ENCODE data around the gene NCAPG.

The NCAPG gene

GRCh38 chr4:17797808-17798207, 13.0 kb upstream of the NCAPG start:
- Histone ChIP-seq H3K27ac (ENCODE audit: low read depth, low read length) (no peak overlapping the region), H3K9ac (ENCODE audit: low read depth, low read length) (no peak overlapping the region), H3K4me3 (ENCODE audit: low read depth, low read length) (no peak overlapping the region), H3K9me3 (ENCODE audit: control insufficient read depth, insufficient read depth, low read length) (no peaks in the 10 kb centered on the region), H3K36me3 (ENCODE audit: control insufficient read depth, insufficient read depth, low read length) (peaks cover 33% of the 10 kb centered on the region), H3K27me3 (ENCODE audit: control insufficient read depth, insufficient read depth, low read length) (no peaks in the 10 kb centered on the region), H3K4me1 (ENCODE audit: control insufficient read depth, insufficient read depth, low read length) (no peaks in the 10 kb centered on the region)

GRCh38 chr4:17805580-17806155, 5.1 kb upstream of the NCAPG start:
- Histone ChIP-seq H3K27ac (ENCODE audit: low read depth, low read length) (no peak overlapping the region), H3K4me1 (ENCODE audit: control insufficient read depth, insufficient read depth, low read length) (peaks cover 24% of the 10 kb centered on the region), H3K4me3 (ENCODE audit: low read depth, low read length) (no peak overlapping the region), H3K36me3 (ENCODE audit: control insufficient read depth, insufficient read depth, low read length) (peaks cover 68% of the 10 kb centered on the region), H3K9ac (ENCODE audit: low read depth, low read length) (no peak overlapping the region), H3K9me3 (ENCODE audit: control insufficient read depth, insufficient read depth, low read length) (no peaks in the 10 kb centered on the region), H3K27me3 (ENCODE audit: control insufficient read depth, insufficient read depth, low read length) (no peaks in the 10 kb centered on the region)

GRCh38 chr4:17807446-17807845, 3.3 kb upstream of the NCAPG start:
- Histone ChIP-seq H3K4me1 (ENCODE audit: control insufficient read depth, insufficient read depth, low read length) (peaks cover 29% of the 10 kb centered on the region), H3K36me3 (ENCODE audit: control insufficient read depth, insufficient read depth, low read length) (peaks cover 55% of the 10 kb centered on the region), H3K9ac (ENCODE audit: low read depth, low read length) (no peak overlapping the region)

GRCh38 chr4:17809667-17810066, 1.1 kb upstream of the NCAPG start:
- peaks cover 29% of the 10 kb centered on the region for H3K4me1 ChIP-seq (ENCODE audit: control insufficient read depth, insufficient read depth, low read length)
- peak overlapping the region; percentile 94 for H3K4me3 ChIP-seq (ENCODE audit: low read depth, low read length)
- no peaks in the 10 kb centered on the region for H3K27me3 ChIP-seq (ENCODE audit: control insufficient read depth, insufficient read depth, low read length)
- H3K9me3 ChIP-seq (ENCODE audit: control insufficient read depth, insufficient read depth, low read length), result no peaks in the 10 kb centered on the region
- peaks cover 42% of the 10 kb centered on the region for H3K36me3 ChIP-seq (ENCODE audit: control insufficient read depth, insufficient read depth, low read length)
- H3K27ac ChIP-seq (ENCODE audit: low read depth, low read length), result peak overlapping the region; percentile 94
- H3K9ac ChIP-seq (ENCODE audit: low read depth, low read length), result peak overlapping the region; percentile 96

More at GRCh38 chr4:17807446-17807845, 3.3 kb upstream of the NCAPG start:
- H3K9me3 ChIP-seq (ENCODE audit: control insufficient read depth, insufficient read depth, low read length), result no peaks in the 10 kb centered on the region
- H3K27me3 ChIP-seq (ENCODE audit: control insufficient read depth, insufficient read depth, low read length), result no peaks in the 10 kb centered on the region
- H3K27ac ChIP-seq (ENCODE audit: low read depth, low read length), result no peak overlapping the region
- peak overlapping the region; percentile 37; the same call in 1 of the 2 replicates for H3K4me3 ChIP-seq (ENCODE audit: low read depth, low read length)

- Histone ChIP-seq H3K9me3 (ENCODE audit: control insufficient read depth, insufficient read depth, low read length) (no peaks in the 10 kb centered on the region), H3K27ac (ENCODE audit: low read depth, low read length) (peak overlapping the region; percentile 91), H3K36me3 (ENCODE audit: control insufficient read depth, insufficient read depth, low read length) (peaks cover 43% of the 10 kb centered on the region), H3K27me3 (ENCODE audit: control insufficient read depth, insufficient read depth, low read length) (no peaks in the 10 kb centered on the region), H3K4me3 (ENCODE audit: low read depth, low read length) (peak overlapping the region; percentile 94), H3K9ac (ENCODE audit: low read depth, low read length) (peak overlapping the region; percentile 81), H3K4me1 (ENCODE audit: control insufficient read depth, insufficient read depth, low read length) (peaks cover 28% of the 10 kb centered on the region)
Observed at GRCh38 chr4:17811078-17811603, 362 bp downstream of the NCAPG start.

DNA sequence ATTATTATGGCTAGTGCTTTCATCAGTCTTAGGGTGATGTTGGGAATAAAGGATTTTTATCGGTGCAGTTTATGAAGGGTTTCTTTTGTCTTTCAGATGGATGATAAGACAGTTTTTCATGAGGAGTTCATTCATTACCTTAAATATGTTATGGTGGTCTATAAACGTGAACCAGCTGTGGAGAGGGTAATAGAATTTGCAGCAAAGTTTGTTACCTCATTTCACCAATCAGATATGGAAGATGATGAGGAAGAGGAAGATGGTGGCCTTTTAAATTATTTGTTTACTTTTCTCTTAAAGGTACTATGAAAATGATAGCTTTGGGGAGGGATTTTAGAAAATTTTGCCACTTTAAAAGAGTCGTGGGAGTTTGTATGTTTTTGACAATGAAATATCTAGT, 1.3 kb downstream of the NCAPG start:
- Histone ChIP-seq H3K4me1 (ENCODE audit: control insufficient read depth, insufficient read depth, low read length) (peaks cover 19% of the 10 kb centered on the region), H3K9ac (ENCODE audit: low read depth, low read length) (peak overlapping the region; percentile 81; the same call in 1 of the 2 replicates), H3K27ac (ENCODE audit: low read depth, low read length) (no peak overlapping the region), H3K4me3 (ENCODE audit: low read depth, low read length) (peak overlapping the region; percentile 94), H3K9me3 (ENCODE audit: control insufficient read depth, insufficient read depth, low read length) (no peaks in the 10 kb centered on the region), H3K36me3 (ENCODE audit: control insufficient read depth, insufficient read depth, low read length) (peaks cover 47% of the 10 kb centered on the region), H3K27me3 (ENCODE audit: control insufficient read depth, insufficient read depth, low read length) (no peaks in the 10 kb centered on the region)

DNA sequence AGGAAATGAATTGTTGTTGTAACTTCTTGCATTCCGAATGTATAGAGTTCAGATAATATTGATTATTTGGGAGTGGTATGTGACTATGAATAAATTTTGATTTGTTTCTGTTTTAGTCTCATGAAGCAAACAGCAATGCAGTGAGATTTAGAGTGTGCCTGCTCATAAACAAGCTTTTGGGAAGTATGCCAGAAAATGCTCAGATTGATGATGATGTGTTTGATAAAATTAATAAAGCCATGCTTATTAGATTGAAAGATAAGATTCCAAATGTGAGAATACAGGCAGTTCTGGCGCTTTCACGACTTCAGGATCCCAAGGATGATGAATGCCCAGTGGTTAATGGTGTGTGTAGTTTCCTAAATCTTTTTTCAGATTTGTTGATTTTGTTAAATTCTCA, 2.0 kb downstream of the NCAPG start:
- Histone ChIP-seq H3K4me1 (ENCODE audit: control insufficient read depth, insufficient read depth, low read length) (peaks cover 12% of the 10 kb centered on the region), H3K27ac (ENCODE audit: low read depth, low read length) (no peak overlapping the region), H3K36me3 (ENCODE audit: control insufficient read depth, insufficient read depth, low read length) (peaks cover 47% of the 10 kb centered on the region), H3K27me3 (ENCODE audit: control insufficient read depth, insufficient read depth, low read length) (no peaks in the 10 kb centered on the region), H3K4me3 (ENCODE audit: low read depth, low read length) (peak overlapping the region; percentile 94), H3K9me3 (ENCODE audit: control insufficient read depth, insufficient read depth, low read length) (no peaks in the 10 kb centered on the region), H3K9ac (ENCODE audit: low read depth, low read length) (no peak overlapping the region)

DNA sequence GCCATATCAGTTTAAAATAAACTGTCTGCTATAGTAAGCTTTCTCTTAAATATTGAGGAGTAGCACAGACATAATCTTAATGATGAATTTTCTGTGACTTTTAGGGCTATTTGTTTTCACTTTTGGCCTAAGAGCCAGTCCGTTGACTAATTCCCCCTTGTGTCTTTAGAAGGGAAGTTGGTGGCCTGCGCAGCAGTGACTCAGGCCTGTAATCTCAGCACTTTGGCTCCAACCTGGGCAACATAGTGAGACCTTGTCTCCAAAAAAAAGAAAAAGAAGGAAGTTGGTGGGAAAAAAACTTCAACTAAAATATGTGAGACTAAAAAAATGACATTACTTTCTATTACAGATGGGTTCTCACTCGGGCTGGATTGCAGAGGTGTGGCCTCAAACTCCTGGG, 3.4 kb downstream of the NCAPG start:
- no peak overlapping the region for H3K27ac ChIP-seq (ENCODE audit: low read depth, low read length)
- H3K4me3 ChIP-seq (ENCODE audit: low read depth, low read length), result no peak overlapping the region
- H3K9me3 ChIP-seq (ENCODE audit: control insufficient read depth, insufficient read depth, low read length), result no peaks in the 10 kb centered on the region
- no peaks in the 10 kb centered on the region for H3K27me3 ChIP-seq (ENCODE audit: control insufficient read depth, insufficient read depth, low read length)
- H3K36me3 ChIP-seq (ENCODE audit: control insufficient read depth, insufficient read depth, low read length), result peaks cover 54% of the 10 kb centered on the region
- 0 out of 2 replicates have a peak, but pooled peaks cover 5% of the 10 kb centered on the region for H3K4me1 ChIP-seq (ENCODE audit: control insufficient read depth, insufficient read depth, low read length)
- H3K9ac ChIP-seq (ENCODE audit: low read depth, low read length), result no peak overlapping the region

- peaks cover 64% of the 10 kb centered on the region for H3K36me3 ChIP-seq (ENCODE audit: control insufficient read depth, insufficient read depth, low read length)
- H3K9me3 ChIP-seq (ENCODE audit: control insufficient read depth, insufficient read depth, low read length), result no peaks in the 10 kb centered on the region
- H3K9ac ChIP-seq (ENCODE audit: low read depth, low read length), result no peak overlapping the region
- H3K27ac ChIP-seq (ENCODE audit: low read depth, low read length), result no peak overlapping the region
- 0 out of 2 replicates have a peak, but pooled peaks cover 4% of the 10 kb centered on the region for H3K4me1 ChIP-seq (ENCODE audit: control insufficient read depth, insufficient read depth, low read length)
- no peak overlapping the region for H3K4me3 ChIP-seq (ENCODE audit: low read depth, low read length)
- H3K27me3 ChIP-seq (ENCODE audit: control insufficient read depth, insufficient read depth, low read length), result no peaks in the 10 kb centered on the region
Observed at GRCh38 chr4:17816142-17816541, 5.4 kb downstream of the NCAPG start.

- Histone ChIP-seq H3K27me3 (ENCODE audit: control insufficient read depth, insufficient read depth, low read length) (no peaks in the 10 kb centered on the region), H3K4me1 (ENCODE audit: control insufficient read depth, insufficient read depth, low read length) (0 out of 2 replicates have a peak, but pooled peaks cover 4% of the 10 kb centered on the region), H3K9ac (ENCODE audit: low read depth, low read length) (no peak overlapping the region), H3K36me3 (ENCODE audit: control insufficient read depth, insufficient read depth, low read length) (peaks cover 68% of the 10 kb centered on the region), H3K9me3 (ENCODE audit: control insufficient read depth, insufficient read depth, low read length) (no peaks in the 10 kb centered on the region), H3K4me3 (ENCODE audit: low read depth, low read length) (no peak overlapping the region), H3K27ac (ENCODE audit: low read depth, low read length) (no peak overlapping the region)
Observed at GRCh38 chr4:17817027-17817426, 6.2 kb downstream of the NCAPG start.

DNA sequence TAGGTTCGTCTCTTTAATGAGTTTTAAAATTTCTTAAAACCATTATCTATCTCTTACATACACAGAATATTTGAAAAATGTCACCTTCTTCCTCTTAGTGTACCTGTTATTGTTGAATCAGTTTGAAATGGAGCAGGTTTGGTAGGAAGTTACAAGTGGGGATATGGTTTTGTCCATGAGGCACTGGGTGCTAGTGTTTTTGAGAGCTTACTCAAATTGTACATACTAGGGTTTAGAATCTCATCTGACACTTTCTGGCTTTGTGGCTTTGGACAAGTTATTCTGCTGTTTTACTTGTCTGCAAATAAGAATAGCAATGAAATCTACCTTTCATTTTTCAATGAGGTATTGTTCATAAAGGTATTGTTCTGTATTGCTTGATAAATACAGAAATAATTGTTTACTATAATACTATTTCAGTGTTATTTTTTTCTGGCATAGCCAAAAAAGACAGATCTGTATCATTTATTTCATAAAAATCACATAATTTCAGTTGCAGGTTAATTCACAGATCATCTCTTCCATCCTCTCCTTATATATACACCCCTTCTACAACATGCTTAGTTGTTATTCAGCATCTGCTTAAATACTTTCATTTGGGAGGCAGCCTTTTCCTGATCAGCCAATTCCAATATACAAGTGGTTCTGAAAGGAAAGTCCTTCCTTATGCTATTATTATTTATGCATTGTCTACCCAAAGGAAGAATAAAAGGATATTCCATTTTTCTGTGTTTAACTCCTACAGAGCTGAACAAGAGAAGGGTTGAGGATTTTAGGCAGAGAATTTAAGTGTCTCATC, 13.3 kb downstream of the NCAPG start:
- H3K9ac ChIP-seq (ENCODE audit: low read depth, low read length), result no peak overlapping the region
- peaks cover 22% of the 10 kb centered on the region; the same call in 1 of the 2 replicates for H3K4me1 ChIP-seq (ENCODE audit: control insufficient read depth, insufficient read depth, low read length)
- no peak overlapping the region for H3K27ac ChIP-seq (ENCODE audit: low read depth, low read length)
- no peak overlapping the region for H3K4me3 ChIP-seq (ENCODE audit: low read depth, low read length)
- H3K36me3 ChIP-seq (ENCODE audit: control insufficient read depth, insufficient read depth, low read length), result peaks cover 83% of the 10 kb centered on the region
- H3K27me3 ChIP-seq (ENCODE audit: control insufficient read depth, insufficient read depth, low read length), result no peaks in the 10 kb centered on the region
- no peaks in the 10 kb centered on the region for H3K9me3 ChIP-seq (ENCODE audit: control insufficient read depth, insufficient read depth, low read length)
